Dermis lymphatic vessel endothelial cell (primary cell): Measurements from ENCODE around the gene NCF2. TPM values are rescaled to one million over a fixed set of nuclear protein-coding genes. Genes with fewer than 3 reads are reported as not detected.

Source experiments
- total RNA-seq: library from RNA; depleted of rRNA; stranded (reverse); fragments of >200 nt; gene quantifications from 2 replicates; pipeline ENCODE4 v1.2.1, GENCODE V29; 2014

The NCF2 gene, protein sequence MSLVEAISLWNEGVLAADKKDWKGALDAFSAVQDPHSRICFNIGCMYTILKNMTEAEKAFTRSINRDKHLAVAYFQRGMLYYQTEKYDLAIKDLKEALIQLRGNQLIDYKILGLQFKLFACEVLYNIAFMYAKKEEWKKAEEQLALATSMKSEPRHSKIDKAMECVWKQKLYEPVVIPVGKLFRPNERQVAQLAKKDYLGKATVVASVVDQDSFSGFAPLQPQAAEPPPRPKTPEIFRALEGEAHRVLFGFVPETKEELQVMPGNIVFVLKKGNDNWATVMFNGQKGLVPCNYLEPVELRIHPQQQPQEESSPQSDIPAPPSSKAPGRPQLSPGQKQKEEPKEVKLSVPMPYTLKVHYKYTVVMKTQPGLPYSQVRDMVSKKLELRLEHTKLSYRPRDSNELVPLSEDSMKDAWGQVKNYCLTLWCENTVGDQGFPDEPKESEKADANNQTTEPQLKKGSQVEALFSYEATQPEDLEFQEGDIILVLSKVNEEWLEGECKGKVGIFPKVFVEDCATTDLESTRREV
- total RNA-seq = under 0.01 TPM in 1 of 2 replicates, not detected in the other

DNA sequence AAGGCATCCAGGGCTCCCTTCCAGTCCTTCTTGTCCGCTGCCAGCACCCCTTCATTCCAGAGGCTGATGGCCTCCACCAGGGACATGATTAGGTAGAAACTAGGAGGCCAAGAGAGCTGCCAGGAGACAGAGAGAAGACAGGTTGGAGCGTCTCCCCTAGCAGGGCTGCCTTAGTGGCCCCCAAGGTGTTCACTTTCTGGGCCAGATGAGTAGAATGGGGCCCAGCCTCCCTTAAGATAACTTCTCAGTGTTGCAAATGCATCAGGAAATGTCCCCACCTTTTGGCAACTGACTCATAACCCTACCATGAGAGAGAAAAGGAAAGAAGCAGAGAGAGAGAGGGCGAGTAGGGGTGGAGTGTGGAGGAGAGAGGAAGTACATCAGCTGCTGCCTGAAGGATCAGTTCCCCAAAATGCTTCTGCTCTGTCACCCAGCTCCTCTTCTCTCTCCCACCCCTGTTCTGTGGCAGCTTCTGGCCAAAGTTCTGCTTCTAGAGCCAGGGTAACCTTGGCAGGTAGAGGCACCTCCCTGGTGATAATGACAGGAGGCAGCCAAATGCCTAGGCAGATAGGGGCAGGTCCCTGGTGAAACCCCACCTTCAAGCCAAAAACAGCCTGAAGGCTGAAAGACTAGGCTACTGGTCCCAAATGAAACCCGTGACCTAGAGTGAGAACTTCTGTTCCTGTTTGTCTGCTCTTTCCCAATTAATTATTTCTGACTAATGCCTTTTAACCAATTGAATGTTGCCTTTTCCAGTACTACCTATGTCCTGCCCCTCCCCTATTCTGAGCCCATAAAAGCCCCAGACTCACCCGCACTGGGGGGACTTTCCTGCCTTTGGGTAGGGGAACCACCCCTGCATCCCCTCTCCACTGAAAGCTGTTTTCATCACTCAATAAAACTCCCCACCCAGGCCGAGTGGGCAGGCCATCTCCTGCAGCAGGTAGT lies at the start of gene NCF2:
TSS of gene NCF2 (minus strand) at position 216 of the 948 bp plus-strand sequence. CDS start at position 86, 130 bp downstream.

DNA sequence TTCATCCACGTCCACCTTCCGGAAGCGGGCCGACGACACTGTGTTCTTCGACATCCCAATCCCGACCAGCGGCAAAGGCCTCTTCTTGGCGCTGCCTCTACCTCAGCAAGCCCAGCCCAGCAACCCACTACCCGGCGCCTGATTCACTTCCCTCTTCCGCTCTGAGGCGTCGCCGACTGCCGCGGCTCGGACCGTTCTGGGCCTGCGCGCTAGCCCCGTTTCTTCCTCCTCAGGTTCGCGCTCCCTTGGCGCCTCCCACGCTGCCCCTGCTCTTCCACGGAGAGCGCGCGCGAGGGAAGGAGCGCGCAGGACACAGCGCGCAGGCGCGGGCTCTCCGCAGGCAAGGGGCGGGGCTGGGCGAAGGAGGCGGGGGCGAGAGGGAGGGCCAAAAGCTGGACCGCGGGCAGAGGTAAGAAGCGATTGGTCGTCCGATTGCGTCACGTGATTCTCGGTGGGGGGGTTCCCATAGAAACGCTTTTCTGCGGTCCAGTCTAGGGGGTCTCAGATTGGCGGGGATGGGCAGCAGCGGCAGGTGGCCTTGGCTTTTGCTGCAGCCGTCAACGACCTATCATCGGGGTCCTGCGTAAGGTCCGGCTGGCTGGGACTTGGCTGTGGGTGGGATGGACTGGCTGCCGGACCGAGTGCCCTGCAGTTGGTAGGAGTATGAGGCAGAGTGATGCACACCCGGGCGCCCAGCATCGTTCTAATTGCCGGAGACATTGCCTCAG lies 45.5 kb upstream of the NCF2 start, which contains the start of gene ARPC5:
TSS of gene ARPC5 (minus strand) at position 178 of the 728 bp plus-strand sequence. CDS start at position 54, 124 bp downstream.

Other genes with a start within 250 kb of the NCF2 start
- gene NMNAT2, start 172.1 kb downstream of the NCF2 start, total RNA-seq = 0.33 and 0.34 TPM in 2 replicates
- gene SMG7, start 118.0 kb downstream of the NCF2 start, total RNA-seq = 12.5 and 16.2 TPM in 2 replicates
- 115 and 187 TPM in 2 replicates for gene ARPC5, start 45.3 kb upstream of the NCF2 start, total RNA-seq
- not detected in 2 replicates for gene APOBEC4, start 62.9 kb upstream of the NCF2 start, total RNA-seq
- 17.7 and 39.5 TPM in 2 replicates for gene RGL1, start 214.7 kb upstream of the NCF2 start, total RNA-seq